Natural killer cell (primary cell): ENCODE measurements around the gene SFMBT1. TPM values are rescaled to one million over a fixed set of nuclear protein-coding genes. Genes with fewer than 3 reads are reported as not detected.

Experiments used
- ATAC-seq, 3 donors: fragments of 150-1000 bp in 2 of 3; fragments of 200-7000 bp in 1 of 3; cut with Tn5 transposase; 1 replicate in 1 of 3; 2 replicates in 2 of 3; pipeline ENCODE4 v1.10.0; 2021; ENCODE audit warnings: mild to moderate bottlenecking in 2 of 3, moderate library complexity in 2 of 3
- DNase-seq, 2 donors: peaks; one replicate each; pipeline versions ENCODE4 v3.0.0 to v3.0.0-alpha.2; 2013 to 2021; ENCODE audit warnings: mixed read lengths in 1 of 2
- H3K27ac ChIP-seq: one replicate; pipeline ENCODE4 v1.5.1; 2013; ENCODE audit warnings: mild to moderate bottlenecking, low read length
- H3K27me3 ChIP-seq: one replicate; pipeline ENCODE4 v1.6.1; 2013; ENCODE audit warnings: low read length; ENCODE audit not compliant: control insufficient read depth, insufficient read depth
- H3K36me3 ChIP-seq: one replicate; pipeline ENCODE4 v1.6.1; 2013; ENCODE audit warnings: low read length; ENCODE audit not compliant: control insufficient read depth, insufficient read depth
- H3K4me1 ChIP-seq: one replicate; pipeline ENCODE4 v1.6.1; 2013; ENCODE audit warnings: low read length; ENCODE audit not compliant: control insufficient read depth, insufficient read depth
- H3K4me3 ChIP-seq: one replicate; pipeline ENCODE4 v1.5.1; 2013; ENCODE audit warnings: low read length
- H3K9me3 ChIP-seq: one replicate; pipeline ENCODE4 v1.6.1; 2013; ENCODE audit warnings: low read length; ENCODE audit not compliant: control insufficient read depth, insufficient read depth
- H3K27ac Mint-ChIP-seq, 2 donors: one replicate each; pipeline ENCODE4 v1.8.0; 2022; ENCODE audit warnings: mild to moderate bottlenecking in 2 of 2, mixed read lengths in 2 of 2, moderate library complexity in 1 of 2
- H3K27me3 Mint-ChIP-seq, 2 donors: one replicate each; pipeline ENCODE4 v1.8.0; 2022; ENCODE audit warnings: low read depth in 2 of 2, mixed read lengths in 2 of 2
- H3K36me3 Mint-ChIP-seq: one replicate; pipeline ENCODE4 v1.8.0; 2022; ENCODE audit warnings: mixed read lengths
- H3K4me1 Mint-ChIP-seq, 2 donors: one replicate each; pipeline ENCODE4 v1.8.0; 2022; ENCODE audit warnings: mixed read lengths in 2 of 2
- H3K4me3 Mint-ChIP-seq: one replicate; pipeline ENCODE4 v1.8.0; 2022; ENCODE audit warnings: mild to moderate bottlenecking, moderate library complexity, mixed read lengths
- H3K9me3 Mint-ChIP-seq, 2 donors: one replicate each; pipeline ENCODE4 v1.8.0; 2022; ENCODE audit warnings: mixed read lengths in 2 of 2
- WGBS: methylation state at CpG from one replicate; pipeline ENCODE4 v1.1.7; 2013; ENCODE audit warnings: missing lambda C conversion rate; ENCODE audit not compliant: insufficient coverage; 5-methylcytosine and 5-hydroxymethylcytosine counted together
- intact Hi-C: fragments of 100-400 bp; cut with micrococcal nuclease; formaldehyde crosslinking; loops from one replicate; pipeline ENCODE4 v1.14.2; 2022
- total RNA-seq, 4 donors: library from RNA; stranded (reverse); fragments of 120-200 nt in 1 of 4; gene quantifications; one replicate each; pipeline versions ENCODE4 v1.2.3 to v1.2.4, GENCODE V29; 2013 to 2022
- TF ChIP-seq, protein P1 (sequence below): fragments of 200-600 bp; IDR thresholded peaks from one replicate; pipeline ENCODE4 v1.8.0; 2022; ENCODE audit warnings: antibody characterized with exemption

The SFMBT1 gene
- total RNA-seq, 3 donors from 2014 or later (not counting 1 experiment from before 2014, with no cell fraction given): 20.2 to 22.3 (median 22.2) TPM

DNA sequence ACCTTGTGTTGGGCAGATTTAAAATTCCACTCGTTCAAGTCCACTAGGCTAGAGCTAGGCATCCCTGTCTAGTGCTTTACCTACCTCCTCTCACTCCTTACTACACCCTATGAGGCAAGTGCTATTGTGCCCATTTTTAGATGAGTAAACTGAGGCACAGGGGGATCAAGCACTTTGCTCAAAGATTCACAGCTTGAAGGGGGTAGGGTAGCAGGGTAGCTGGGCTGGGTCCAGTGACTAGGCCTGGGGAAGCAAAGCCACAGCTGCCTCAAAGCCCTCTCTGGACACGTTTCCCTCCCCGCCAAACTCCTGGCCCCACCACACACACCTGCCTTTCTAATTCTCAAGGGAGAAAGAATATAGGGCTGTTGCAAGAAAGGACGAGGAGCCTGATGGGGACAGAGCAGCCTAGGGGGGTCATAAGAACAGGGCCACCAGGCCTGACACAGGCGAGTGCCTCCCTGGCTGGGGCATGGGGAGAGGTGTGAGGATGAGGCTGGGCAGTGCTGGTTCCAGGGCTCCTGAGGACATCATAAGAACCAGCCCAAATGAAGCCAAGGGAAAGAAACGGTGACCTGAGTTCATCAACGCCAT lies 34.8 kb upstream of the SFMBT1 start:
- Histone ChIP-seq H3K36me3 (no peaks in the 10 kb centered on the region), H3K27me3 (no peaks in the 10 kb centered on the region), H3K4me3 (no peak overlapping the region), H3K27ac (no peak overlapping the region), H3K9me3 (no peaks in the 10 kb centered on the region), H3K4me1 (no peaks in the 10 kb centered on the region)
- TF ChIP-seq, protein P1, sequence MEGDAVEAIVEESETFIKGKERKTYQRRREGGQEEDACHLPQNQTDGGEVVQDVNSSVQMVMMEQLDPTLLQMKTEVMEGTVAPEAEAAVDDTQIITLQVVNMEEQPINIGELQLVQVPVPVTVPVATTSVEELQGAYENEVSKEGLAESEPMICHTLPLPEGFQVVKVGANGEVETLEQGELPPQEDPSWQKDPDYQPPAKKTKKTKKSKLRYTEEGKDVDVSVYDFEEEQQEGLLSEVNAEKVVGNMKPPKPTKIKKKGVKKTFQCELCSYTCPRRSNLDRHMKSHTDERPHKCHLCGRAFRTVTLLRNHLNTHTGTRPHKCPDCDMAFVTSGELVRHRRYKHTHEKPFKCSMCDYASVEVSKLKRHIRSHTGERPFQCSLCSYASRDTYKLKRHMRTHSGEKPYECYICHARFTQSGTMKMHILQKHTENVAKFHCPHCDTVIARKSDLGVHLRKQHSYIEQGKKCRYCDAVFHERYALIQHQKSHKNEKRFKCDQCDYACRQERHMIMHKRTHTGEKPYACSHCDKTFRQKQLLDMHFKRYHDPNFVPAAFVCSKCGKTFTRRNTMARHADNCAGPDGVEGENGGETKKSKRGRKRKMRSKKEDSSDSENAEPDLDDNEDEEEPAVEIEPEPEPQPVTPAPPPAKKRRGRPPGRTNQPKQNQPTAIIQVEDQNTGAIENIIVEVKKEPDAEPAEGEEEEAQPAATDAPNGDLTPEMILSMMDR: no peak
- ATAC-seq (no peak), DNase-seq (no peak)
- WGBS: 92% methylated on average over 5 of the region's 7 CpGs
- H3K27me3 Mint-ChIP-seq: no peaks in the 10 kb centered on the region
- intact Hi-C loops: no loop called here
- no peaks in the 10 kb centered on the region for H3K9me3 Mint-ChIP-seq
- H3K4me1 Mint-ChIP-seq: peaks cover 0 to 5% of the 10 kb centered on the region in 2 donors
- H3K27ac Mint-ChIP-seq: no peak overlapping the region
- no peaks in the 10 kb centered on the region for H3K36me3 Mint-ChIP-seq
- no peak overlapping the region for H3K4me3 Mint-ChIP-seq

DNA sequence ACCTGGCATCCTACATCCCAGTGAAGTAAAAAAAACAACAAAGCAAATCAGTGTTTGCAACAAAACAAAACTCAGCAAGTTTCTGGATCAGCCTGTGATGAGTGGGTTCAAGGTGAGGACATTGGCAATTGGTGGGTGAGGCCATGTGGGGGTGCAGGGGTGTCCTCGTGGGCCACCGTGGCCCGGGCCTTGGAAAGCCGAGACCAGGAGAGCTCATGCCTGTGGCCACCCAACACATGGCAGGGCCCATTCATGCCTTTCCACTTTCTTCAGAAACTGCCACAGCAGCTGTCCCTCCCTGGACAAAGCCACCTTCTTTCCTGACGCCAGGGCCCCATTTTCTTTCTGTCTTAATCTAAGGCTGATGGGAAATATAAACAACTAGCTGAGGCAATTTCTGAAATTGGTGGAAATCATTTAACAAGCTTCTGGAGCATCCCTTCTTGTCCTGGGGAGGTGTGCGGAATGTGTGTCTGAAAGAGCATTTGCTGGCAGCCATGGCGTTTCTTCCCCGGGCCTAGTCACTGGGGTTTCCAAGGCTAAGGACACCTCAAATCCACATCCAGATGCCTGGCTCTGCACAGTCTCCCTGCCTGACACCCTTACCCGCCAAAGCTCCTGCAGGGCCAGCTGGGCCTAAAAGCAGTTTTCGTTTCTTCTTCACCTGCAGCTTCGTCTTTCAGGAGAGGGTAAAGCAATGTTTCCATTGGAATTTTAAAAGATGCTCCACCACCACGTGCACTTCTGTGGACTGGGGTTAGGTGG lies 34.1 kb upstream of the SFMBT1 start:
- Histone ChIP-seq H3K4me1 (no peaks in the 10 kb centered on the region), H3K27me3 (no peaks in the 10 kb centered on the region), H3K27ac (no peak overlapping the region), H3K36me3 (no peaks in the 10 kb centered on the region), H3K4me3 (no peak overlapping the region), H3K9me3 (no peaks in the 10 kb centered on the region)
- intact Hi-C loops: no loop called here
- H3K27me3 Mint-ChIP-seq: no peaks in the 10 kb centered on the region
- TF ChIP-seq, protein P1: no peak
- no peak for ATAC-seq
- peaks cover 0 to 8% of the 10 kb centered on the region in 2 donors for H3K4me1 Mint-ChIP-seq
- no peaks in the 10 kb centered on the region for H3K9me3 Mint-ChIP-seq
- 94% methylated on average over 12 of the region's 12 CpGs for WGBS
- H3K27ac Mint-ChIP-seq: no peak overlapping the region
- DNase-seq: no peak
- no peak overlapping the region for H3K4me3 Mint-ChIP-seq
- no peaks in the 10 kb centered on the region for H3K36me3 Mint-ChIP-seq

DNA sequence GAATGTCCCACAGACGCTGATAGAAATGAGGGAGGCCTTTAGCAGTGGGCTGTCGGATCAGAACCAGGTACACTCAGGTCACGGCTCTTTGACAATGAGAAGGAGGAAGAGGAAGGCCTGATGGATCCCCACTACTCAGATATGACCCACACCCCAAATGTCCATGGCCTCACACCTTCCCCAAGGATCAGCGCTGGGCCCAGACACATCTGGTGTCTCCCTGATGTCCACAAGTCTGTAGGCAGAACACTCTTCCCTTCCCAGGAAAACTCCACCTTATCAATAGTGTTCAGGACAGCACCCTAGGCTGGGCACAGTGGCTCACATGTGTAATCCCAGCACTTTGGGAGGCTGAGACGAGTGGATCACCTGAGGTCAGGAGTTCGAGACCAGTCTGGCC lies 33.3 kb upstream of the SFMBT1 start:
- no peaks in the 10 kb centered on the region for H3K9me3 Mint-ChIP-seq
- TF ChIP-seq, protein P1: no peak
- intact Hi-C loops: no loop called here
- H3K4me1 Mint-ChIP-seq: peaks cover 0 to 13% of the 10 kb centered on the region in 2 donors
- H3K36me3 Mint-ChIP-seq: no peaks in the 10 kb centered on the region
- no peaks in the 10 kb centered on the region for H3K27me3 ChIP-seq
- H3K4me3 Mint-ChIP-seq: no peak overlapping the region
- H3K4me1 ChIP-seq: no peaks in the 10 kb centered on the region
- no peak for ATAC-seq
- H3K4me3 ChIP-seq: no peak overlapping the region
- H3K27me3 Mint-ChIP-seq: no peaks in the 10 kb centered on the region
- H3K27ac ChIP-seq: no peak overlapping the region
- no peaks in the 10 kb centered on the region for H3K36me3 ChIP-seq
- no peak for DNase-seq
- H3K9me3 ChIP-seq: no peaks in the 10 kb centered on the region
- WGBS: 95% methylated on average over 6 of the region's 6 CpGs
- H3K27ac Mint-ChIP-seq: no peak overlapping the region
